ENCODE results near the gene SLC35B2. TPM values are rescaled to one million over a fixed set of nuclear protein-coding genes. Genes with fewer than 3 reads are reported as not detected.
A peak's percentile ranks its signal among the peaks of the same experiment; 100 is the strongest.

Gene SLC35B2
- total and polyA plus RNA-seq, 10 of the 15 experiments (the other 5 are each of a cell fraction or from before 2014, with no cell fraction given) = 11.3 to 45.4 (median 33.8) TPM

- Histone ChIP-seq H3K27ac (ENCODE audit: control insufficient read depth, insufficient read depth) (no peak within 1 kb of the TSS), H2AFZ (ENCODE audit: control insufficient read depth, low read depth, low read length) (no peak within 1 kb of the TSS), H4K20me1 (ENCODE audit: control insufficient read depth, insufficient read depth) (no peaks in the 10 kb centered on the region), H3K4me1 (ENCODE audit: control insufficient read depth, insufficient read depth, low read length) (peaks cover 22% of the 10 kb centered on the region), H3K79me2 (ENCODE audit: control insufficient read depth, insufficient read depth, low read length) (peaks cover 5% of the 10 kb centered on the region), H3K36me3 (ENCODE audit: control insufficient read depth in 2 of 2, insufficient read depth in 2 of 2, low read length in 1 of 2) (no peaks in the 10 kb centered on the region), H3K4me3 (no peak within 1 kb of the TSS), H3K27me3 (replicated peaks in 1 of 2; ENCODE audit: control insufficient read depth in 2 of 2, insufficient read depth in 2 of 2, low read length in 1 of 2) (peaks cover 4 to 15% of the 10 kb centered on the region in 2 experiments; a peak in 3 of 4 replicates), H3K9ac (ENCODE audit: control insufficient read depth, insufficient read depth, low read length) (no peak within 1 kb of the TSS), H3K4me2 (ENCODE audit: control insufficient read depth, insufficient read depth) (peak within 1 kb of the TSS; percentile 24; the same call in 1 of the 2 replicates), H3K9me3 (replicated peaks; ENCODE audit: control insufficient read depth, insufficient read depth, low read length) (no peaks in the 10 kb centered on the region)
- intact Hi-C loops (cut with micrococcal nuclease; ENCODE audit: unreplicated experiment) (loop anchor here (2.0 kb wide), 2 partner anchors 35 to 187 kb away; no protein-coding TSS in a partner anchor), in situ Hi-C loops (cut with MboI) (loop anchor here (5.0 kb wide), 1 partner anchor 67 kb away; no protein-coding TSS in a partner anchor)
- WGBS (ENCODE audit: insufficient coverage, insufficient replicate concordance, low lambda C conversion rate, missing lambda C conversion rate) = 37% methylated on average over 6 of the region's 29 CpGs
- DNase-seq (ENCODE audit: low read depth, low spot score) = no peak
- RAD21 ChIA-PET (ENCODE audit: unreplicated experiment) = interaction anchor here (1.1 to 4.2 kb wide), 3 partner anchors 35 to 186 kb away, joined by 3 to 36 read pairs (median 5); no protein-coding TSS in a partner anchor
- BruUV-seq (replicated peaks) = no TSS peak
- CTCF ChIA-PET = interaction anchor here (1.6 to 6.3 kb wide), 8 partner anchors 15 to 191 kb away, joined by 3 to 163 read pairs (median 22); partner anchors contain the start of gene SLC35B2
- 0 out of 2 replicates have a peak, but pooled peaks have one; percentile 36 for TF ChIP-seq EZH2 (IDR thresholded peaks at IDR 0.05; ENCODE audit: borderline replicate concordance, control insufficient read depth, low read depth, low read length)
- TF ChIP-seq FOXK2 (IDR thresholded peaks at IDR 0.05) = no peak
- no peak for TF ChIP-seq YBX1 (IDR thresholded peaks at IDR 0.05)
- FAIRE-seq = no peak
- POLR2A ChIA-PET = no interaction called here
- ATAC-seq = no peak
- SMC1A ChIA-PET (ENCODE audit: uncharacterized antibody, unreplicated experiment) = interaction anchor here (3.6 to 4.6 kb wide), 2 partner anchors 42 to 68 kb away, joined by 11 to 79 read pairs; partner anchors contain the start of gene AARS2
These were observed 12.7 kb upstream of the SLC35B2 start, which contains the start of gene TMEM151B for GRCh38 chr6:44269921-44270525. TSS of gene TMEM151B (plus strand) at chr6:44270450. CDS start at chr6:44270743, 293 bp downstream.

Measured in GM12878 (cell line).